HG02981 (cell line): Measurements from ENCODE around the gene REG1B.

Source experiments
- ATAC-seq: cut with Tn5 transposase; IDR thresholded peaks from one replicate; pipeline ENCODE4 v1.9.1; 2021; ENCODE audit warnings: mild to moderate bottlenecking, moderate library complexity; ENCODE audit not compliant: unreplicated experiment

The REG1B gene

DNA sequence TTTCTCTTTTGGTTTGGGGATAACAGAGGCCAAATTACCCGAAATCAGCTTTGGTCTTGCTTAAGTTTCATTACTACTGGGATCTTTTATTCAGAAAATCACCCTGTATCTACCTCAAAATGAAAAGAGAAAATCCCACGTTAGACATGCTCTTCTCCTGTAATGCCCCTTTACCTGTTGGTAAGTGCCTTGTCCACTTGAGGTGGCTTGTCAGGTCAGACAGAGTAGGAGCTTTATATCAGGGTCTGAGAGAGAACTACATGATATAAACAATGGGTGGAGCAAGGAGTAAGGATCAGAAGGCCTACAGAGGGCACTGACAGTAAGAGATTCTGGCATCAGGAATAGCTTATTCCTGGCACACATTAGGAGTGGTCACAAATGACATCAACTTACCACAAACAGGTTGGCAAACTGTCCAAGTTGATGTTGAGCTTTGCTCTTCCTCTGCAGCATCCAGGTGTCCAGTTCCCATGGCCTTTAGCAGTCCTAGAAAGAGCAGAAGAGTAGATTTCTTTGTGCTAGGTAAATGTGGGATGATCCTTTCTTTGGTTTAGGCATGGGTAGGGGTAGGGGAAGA lies at the start of gene REG1B:
Gene REG1B, minus strand, starts transcription at position 209 of the 580 bp plus-strand sequence. CDS start 381 bp downstream, outside the sequence.
- ATAC-seq: no peak

- ATAC-seq: no peak
These were observed 43.9 kb upstream of the REG1B start for GRCh38 chr2:79131687-79132086.

- no peak for ATAC-seq
These were observed 42.0 kb upstream of the REG1B start for GRCh38 chr2:79129804-79130203.

- no peak for ATAC-seq
These were observed 41.5 kb upstream of the REG1B start for GRCh38 chr2:79129260-79129659.

DNA sequence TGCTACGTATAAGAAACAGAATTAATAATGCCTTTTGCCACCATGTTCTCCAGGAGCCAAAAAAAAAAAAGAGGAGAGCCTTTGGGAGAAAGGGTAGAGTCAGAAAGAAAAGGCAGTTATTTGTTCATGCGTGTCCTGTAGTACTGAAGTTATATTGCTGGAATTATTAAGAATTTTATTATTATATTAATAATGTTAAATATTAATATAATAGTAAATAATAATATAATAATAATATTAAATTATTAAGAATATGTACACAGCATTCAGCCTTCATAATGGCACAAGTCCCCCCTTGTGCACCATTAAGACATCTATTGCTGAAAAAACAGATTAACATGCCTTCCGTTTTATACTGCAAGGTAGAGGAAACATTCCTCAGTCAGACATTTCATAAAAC lies 40.6 kb upstream of the REG1B start:
- no peak for ATAC-seq

GRCh38 chr2:79125721-79125985 lies 37.9 kb upstream of the REG1B start:
- ATAC-seq: no peak

GRCh38 chr2:79124907-79125720 lies 37.3 kb upstream of the REG1B start:
- no peak for ATAC-seq

DNA sequence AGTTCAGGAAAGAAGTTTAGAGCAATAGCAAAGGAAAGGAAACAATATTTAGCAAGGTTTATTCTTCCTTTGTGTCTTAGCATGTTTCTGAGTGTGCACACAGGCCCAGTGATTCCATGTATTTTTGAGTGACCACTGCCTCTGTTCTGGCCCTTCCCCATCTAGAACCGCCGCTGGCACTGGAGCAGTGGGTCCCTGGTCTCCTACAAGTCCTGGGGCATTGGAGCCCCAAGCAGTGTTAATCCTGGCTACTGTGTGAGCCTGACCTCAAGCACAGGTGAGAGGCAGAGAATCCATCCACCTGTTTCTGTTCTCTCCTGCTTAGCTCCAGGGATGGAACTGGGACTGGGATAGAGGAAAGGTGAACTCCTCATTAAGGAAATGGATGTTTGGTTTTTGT lies 34.9 kb upstream of the REG1B start:
- ATAC-seq: no peak

GRCh38 chr2:79120194-79120713 lies 32.5 kb upstream of the REG1B start, which contains the start of gene REG1A:
Gene REG1A (plus strand): TSS chr2:79120488. CDS start chr2:79120862, 374 bp downstream.
- no peak for ATAC-seq

GRCh38 chr2:79116997-79117928 lies 29.5 kb upstream of the REG1B start:
- no peak for ATAC-seq

GRCh38 chr2:79114797-79115494 lies 27.2 kb upstream of the REG1B start:
- no peak for ATAC-seq

- ATAC-seq: no peak
These were observed 24.5 kb upstream of the REG1B start for GRCh38 chr2:79112269-79112668.

- no peak for ATAC-seq
These were observed 17.5 kb upstream of the REG1B start for GRCh38 chr2:79105259-79105658.

DNA sequence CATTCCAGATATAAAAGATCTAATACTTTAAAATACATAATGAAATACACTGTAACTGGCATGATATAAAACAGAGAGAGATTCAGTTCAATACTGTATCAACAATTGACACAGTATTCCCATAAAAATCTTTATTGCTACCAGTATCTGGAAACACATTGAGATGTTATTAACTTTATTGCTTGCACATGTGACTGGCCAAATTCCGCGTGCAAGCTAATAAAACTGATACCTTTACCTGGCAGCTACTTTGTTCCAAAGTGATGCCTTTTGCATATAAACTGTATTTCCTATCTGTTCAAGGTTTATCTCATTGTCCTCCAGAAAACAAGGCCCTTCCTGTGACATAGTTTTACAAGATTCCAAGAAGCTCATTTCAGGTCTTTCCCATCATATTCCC lies 15.4 kb upstream of the REG1B start:
- no peak for ATAC-seq

DNA sequence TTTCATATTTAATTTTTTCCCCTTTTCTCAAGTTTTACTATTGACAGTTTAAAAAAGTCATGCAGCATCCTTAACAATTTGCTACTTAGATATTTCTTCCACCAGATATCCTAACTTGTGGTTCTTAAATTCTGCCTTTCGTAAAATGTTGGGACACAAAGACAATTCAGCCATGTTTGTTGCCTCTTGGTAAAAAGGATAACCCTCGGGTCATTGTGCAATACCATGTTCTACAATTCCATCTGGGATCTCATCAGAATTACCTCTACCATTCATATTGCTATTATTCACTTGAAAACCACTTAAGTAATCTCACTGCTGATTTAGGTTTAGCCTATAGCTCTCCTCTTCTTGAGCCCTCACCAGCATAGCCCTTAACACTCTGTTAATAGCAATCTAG lies 13.2 kb upstream of the REG1B start:
- no peak for ATAC-seq

- no peak for ATAC-seq
These were observed 12.5 kb upstream of the REG1B start for GRCh38 chr2:79100285-79100684.

- no peak for ATAC-seq
These were observed 11.4 kb upstream of the REG1B start for GRCh38 chr2:79099140-79099686.

DNA sequence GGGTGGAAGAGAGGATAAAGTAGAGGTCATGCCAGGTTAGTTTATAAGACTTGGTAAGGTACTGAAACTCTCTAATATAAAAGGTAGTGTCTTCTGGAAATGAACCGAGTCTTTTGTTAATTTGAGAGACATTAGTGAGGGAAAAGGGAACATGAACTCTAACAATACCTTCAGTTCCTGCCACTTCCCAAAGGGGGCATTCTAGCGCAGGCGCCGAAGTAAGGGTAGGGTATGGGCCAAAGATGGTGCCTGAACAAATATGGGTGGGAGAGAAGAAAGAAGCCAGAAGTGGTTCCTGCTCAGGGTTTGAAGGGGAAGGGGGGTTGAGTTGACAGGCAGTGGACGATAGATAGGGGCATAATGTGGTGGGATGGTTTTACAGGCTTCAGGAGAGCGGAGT lies 10.1 kb upstream of the REG1B start:
- no peak for ATAC-seq

- no peak for ATAC-seq
These were observed 2.9 kb upstream of the REG1B start for GRCh38 chr2:79090693-79091092.

DNA sequence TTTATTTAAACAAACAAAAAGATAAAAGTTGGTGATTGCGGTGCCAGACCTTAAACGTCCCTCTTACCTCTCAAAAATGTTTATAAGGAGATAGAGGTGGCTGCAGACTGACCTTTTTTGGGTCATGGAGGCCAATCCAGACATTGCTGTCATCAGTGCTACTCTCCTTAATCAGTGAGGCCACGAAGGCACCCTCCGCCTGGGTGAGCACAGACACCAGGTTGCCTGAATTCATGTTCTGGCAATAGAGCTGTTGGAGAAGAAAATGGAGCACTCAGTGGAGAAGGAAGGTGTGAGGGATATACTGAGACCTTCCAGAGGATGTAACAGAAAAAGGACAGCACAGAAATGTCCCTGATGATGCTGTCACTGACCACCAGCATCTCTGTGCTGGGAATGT lies 1.5 kb downstream of the REG1B start:
- ATAC-seq: no peak

- no peak for ATAC-seq
These were observed 2.4 kb downstream of the REG1B start for GRCh38 chr2:79085382-79085781.
